Thoracic aorta (tissue), 2 donors: Measurements from ENCODE around the gene TTN. TPM values are rescaled to one million over a fixed set of nuclear protein-coding genes. Genes with fewer than 3 reads are reported as not detected.

Experiments used
- ATAC-seq: fragments of 150-250 bp; one replicate; pipeline ENCODE4 v1.8.0; 2017; ENCODE audit warnings: low read depth; ENCODE audit not compliant: insufficient number of reproducible peaks, low FRiP score
- DNase-seq: peaks from one replicate; pipeline ENCODE4 v3.0.0-alpha.2; 2020; ENCODE audit warnings: low spot score
- H3K27ac ChIP-seq, 2 donors: fragments of 200-600 bp; sonication (generic); 1 replicate in 1 of 2; 2 replicates in 1 of 2; pipeline ENCODE4 v1.5.1; 2016; ENCODE audit warnings: mild to moderate bottlenecking in 2 of 2, moderate library complexity in 2 of 2
- H3K27me3 ChIP-seq: fragments of 200-600 bp; sonication (generic); replicated peaks from 2 replicates; pipeline ENCODE4 v1.6.0; 2016; ENCODE audit warnings: mild to moderate bottlenecking; ENCODE audit not compliant: insufficient read depth
- H3K36me3 ChIP-seq: fragments of 200-600 bp; sonication (generic); one replicate; pipeline ENCODE4 v1.5.1; 2016
- H3K4me1 ChIP-seq, 2 donors: fragments of 200-600 bp; sonication (generic); 1 replicate in 1 of 2; 2 replicates in 1 of 2; pipeline versions ENCODE4 v1.5.1 to v1.6.0; 2016; ENCODE audit warnings: low read depth in 2 of 2, mild to moderate bottlenecking in 1 of 2; ENCODE audit not compliant: control insufficient read depth in 1 of 2
- H3K4me3 ChIP-seq: fragments of 200-600 bp; sonication (generic); 2 replicates; pipeline ENCODE4 v1.5.1; 2016; ENCODE audit warnings: mild to moderate bottlenecking
- H3K9me3 ChIP-seq: fragments of 200-600 bp; sonication (generic); 2 replicates; pipeline ENCODE4 v1.5.1; 2016
- total RNA-seq, 2 donors: library from RNA; depleted of rRNA; stranded (reverse); fragments of >200 nt; gene quantifications; one replicate each; pipeline versions ENCODE4 v1.1.0 to v1.2.3, GENCODE V29; 2016
- TF ChIP-seq, protein P1 (sequence below): fragments of 200-600 bp; sonication (generic); IDR thresholded peaks from one replicate; pipeline ENCODE4 v1.5.1; 2019; ENCODE audit warnings: antibody characterized with exemption

TTN gene
- 10 to 100 TPM in 1 of 2 donors, 1 to 10 TPM in 1; 7.0 to 16.4 TPM for total RNA-seq

DNA sequence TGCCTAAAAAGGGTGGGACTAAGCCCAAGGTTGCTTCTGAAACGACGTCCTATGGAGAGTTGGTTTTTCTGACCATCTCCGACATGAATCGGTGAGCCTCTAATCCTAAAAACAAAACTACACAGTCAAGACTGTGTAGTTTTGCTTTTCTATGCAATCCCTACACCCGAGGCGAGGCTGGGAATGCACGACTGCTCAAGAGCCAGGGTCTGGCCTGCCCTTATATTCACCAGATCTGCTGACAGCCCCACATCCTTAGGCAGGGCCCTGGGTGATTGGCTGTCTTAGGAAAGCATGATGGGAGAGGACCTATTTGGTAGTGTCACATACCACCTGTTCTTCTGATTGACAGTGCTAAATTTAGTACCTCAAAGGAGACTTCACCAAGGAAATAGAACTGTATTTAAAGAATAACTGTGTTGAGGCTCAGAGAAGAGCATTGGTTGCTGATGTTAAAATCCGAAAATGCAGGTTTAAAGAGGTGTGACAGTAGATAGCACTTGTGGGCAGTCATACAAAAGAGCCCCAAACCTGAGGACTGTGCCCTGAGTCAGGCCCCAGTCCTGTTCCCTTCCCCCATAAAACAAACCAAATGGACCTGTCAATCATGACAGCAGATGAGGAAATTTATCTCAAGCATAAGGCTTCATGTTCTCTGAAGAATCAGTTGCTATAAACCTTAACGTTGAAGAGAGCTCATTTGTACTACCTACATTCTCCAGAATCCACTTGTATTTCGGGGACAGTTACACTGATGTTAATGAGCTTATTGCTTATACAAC is at the start of gene TTN:
TTN (minus strand) TSS at position 197 of the 782 bp plus-strand sequence. CDS start 2,781 bp downstream, outside the sequence.
- no peak within 1 kb of the TSS for H3K4me3 ChIP-seq
- TF ChIP-seq, protein P1, sequence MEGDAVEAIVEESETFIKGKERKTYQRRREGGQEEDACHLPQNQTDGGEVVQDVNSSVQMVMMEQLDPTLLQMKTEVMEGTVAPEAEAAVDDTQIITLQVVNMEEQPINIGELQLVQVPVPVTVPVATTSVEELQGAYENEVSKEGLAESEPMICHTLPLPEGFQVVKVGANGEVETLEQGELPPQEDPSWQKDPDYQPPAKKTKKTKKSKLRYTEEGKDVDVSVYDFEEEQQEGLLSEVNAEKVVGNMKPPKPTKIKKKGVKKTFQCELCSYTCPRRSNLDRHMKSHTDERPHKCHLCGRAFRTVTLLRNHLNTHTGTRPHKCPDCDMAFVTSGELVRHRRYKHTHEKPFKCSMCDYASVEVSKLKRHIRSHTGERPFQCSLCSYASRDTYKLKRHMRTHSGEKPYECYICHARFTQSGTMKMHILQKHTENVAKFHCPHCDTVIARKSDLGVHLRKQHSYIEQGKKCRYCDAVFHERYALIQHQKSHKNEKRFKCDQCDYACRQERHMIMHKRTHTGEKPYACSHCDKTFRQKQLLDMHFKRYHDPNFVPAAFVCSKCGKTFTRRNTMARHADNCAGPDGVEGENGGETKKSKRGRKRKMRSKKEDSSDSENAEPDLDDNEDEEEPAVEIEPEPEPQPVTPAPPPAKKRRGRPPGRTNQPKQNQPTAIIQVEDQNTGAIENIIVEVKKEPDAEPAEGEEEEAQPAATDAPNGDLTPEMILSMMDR: no peak
- H3K36me3 ChIP-seq: no peaks in the 10 kb centered on the region
- DNase-seq (no peak), ATAC-seq (no peak)
- H3K27me3 ChIP-seq: no peaks in the 10 kb centered on the region
- H3K9me3 ChIP-seq: no peaks in the 10 kb centered on the region
- H3K4me1 ChIP-seq: peaks cover 4 to 18% of the 10 kb centered on the region in 2 donors
- no peak within 1 kb of the TSS for H3K27ac ChIP-seq

DNA sequence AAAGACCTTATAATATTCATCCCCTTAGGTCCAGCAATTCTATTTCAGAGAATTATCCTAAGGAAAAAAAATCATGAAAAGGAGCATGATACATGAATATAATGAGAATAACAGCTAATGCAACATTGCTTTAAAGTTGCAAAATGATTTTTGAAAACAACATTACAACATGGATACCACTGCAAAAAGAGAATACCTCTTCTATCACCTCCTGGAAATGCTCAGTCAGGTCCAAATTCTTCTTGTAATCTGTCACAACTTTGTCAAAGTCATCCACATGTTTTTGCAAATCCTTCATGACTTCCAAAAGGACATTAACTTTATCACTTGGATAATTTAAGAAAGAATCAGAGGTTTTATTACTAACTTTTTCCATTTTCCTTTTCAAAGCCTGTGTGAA is 47.9 kb upstream of the TTN start:
- H3K27ac ChIP-seq: peak overlapping the region; percentile 10 to 44

DNA sequence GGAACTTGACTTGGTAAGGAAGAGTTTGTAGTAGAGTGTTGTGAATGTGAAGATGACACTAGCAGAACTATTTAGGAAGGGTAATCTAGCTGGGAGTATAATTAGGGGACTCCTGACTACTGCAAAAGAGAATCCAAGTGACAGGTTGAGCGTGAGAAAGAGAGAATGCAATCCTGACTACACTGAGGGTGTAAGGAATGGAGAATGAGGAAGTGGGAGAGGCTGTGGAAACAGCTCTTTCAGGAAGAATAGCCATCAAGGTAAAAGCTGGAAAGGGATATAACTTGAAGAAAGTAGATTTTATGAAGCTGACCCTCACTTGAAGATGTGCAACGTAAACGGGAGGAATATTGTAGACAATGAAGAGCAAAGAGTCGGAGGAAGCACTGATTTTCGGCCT is 41.1 kb upstream of the TTN start:
- Histone ChIP-seq H3K36me3 (no peaks in the 10 kb centered on the region), H3K9me3 (no peaks in the 10 kb centered on the region)
- no peak for DNase-seq

More for the DNA sequence above, 47.9 kb upstream of the TTN start:
- DNase-seq (no peak), ATAC-seq (no peak)
- H3K4me3 ChIP-seq: no peak overlapping the region
- no peaks in the 10 kb centered on the region for H3K27me3 ChIP-seq
- peaks cover 22 to 24% of the 10 kb centered on the region in 2 donors for H3K4me1 ChIP-seq
- no peaks in the 10 kb centered on the region for H3K36me3 ChIP-seq
- TF ChIP-seq, protein P1: no peak
- H3K9me3 ChIP-seq: no peaks in the 10 kb centered on the region

DNA sequence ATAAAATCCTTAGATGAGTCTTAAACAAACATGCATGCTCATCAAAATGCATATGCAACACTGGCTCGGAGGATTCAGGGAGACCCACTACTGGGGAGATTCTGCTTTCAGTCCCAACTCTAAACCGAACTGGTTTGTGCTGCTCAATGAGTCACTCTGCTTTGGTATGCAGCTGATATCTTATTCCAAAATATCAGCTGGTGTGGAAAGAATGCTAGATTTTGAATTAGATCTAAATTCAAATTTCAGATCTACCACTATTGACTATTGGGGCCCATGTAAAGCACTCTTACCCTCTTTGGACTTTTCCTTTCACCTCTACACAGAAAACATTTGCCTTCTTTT is 39.2 kb upstream of the TTN start:
- H3K27me3 ChIP-seq: no peaks in the 10 kb centered on the region
- H3K4me3 ChIP-seq: no peak overlapping the region
- peaks cover 32 to 35% of the 10 kb centered on the region in 2 donors for H3K4me1 ChIP-seq
- ATAC-seq (no peak), DNase-seq (no peak)
- no peak overlapping the region for H3K27ac ChIP-seq
- H3K9me3 ChIP-seq: no peaks in the 10 kb centered on the region
- TF ChIP-seq, protein P1: no peak
- no peaks in the 10 kb centered on the region for H3K36me3 ChIP-seq

More for the DNA sequence above, 41.1 kb upstream of the TTN start:
- no peak overlapping the region for H3K4me3 ChIP-seq
- TF ChIP-seq, protein P1: no peak
- H3K27me3 ChIP-seq: no peaks in the 10 kb centered on the region
- no peak for ATAC-seq
- H3K27ac ChIP-seq: no peak overlapping the region
- H3K4me1 ChIP-seq: peaks cover 32 to 35% of the 10 kb centered on the region in 2 donors

DNA sequence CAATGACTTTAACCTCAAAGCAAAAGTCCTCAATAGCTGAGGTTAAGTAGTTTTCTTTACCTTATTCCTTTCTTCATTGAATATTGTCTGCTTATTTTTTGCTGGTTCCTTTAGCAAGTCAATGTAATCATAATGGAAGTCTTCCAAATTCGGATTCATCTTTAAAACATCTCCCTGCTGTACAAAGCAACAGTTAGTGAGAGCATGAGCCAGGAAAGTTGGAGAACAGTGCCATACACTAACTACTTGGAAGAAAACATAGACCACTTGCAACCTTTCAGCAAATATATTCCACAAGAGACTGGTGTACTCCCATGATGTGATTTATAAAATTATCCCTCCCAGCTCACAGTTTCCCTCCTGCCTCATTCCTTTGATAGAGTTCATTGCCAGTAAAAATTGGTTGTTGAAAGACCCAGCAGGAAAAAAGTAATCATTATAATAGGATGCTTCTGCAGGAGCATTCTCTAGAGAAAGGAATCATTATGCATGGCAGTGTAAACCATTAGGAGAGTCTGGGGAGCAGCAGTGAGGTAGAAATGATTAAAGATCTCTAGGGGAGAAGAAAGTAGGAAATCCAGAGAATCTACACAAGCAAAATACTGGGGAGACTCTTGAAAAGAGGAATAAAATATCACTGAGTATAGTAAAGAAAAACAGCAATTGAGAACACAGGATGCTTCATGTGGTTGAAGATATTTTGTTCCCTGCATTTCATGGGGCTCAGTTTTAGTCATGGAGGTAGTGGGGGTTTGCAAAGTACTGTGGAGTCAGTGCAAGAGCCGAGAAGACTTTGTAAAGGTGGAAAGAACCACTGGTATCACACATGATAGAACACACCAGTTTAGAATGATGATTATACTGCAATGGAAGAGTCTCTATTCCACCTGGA is 38.6 kb upstream of the TTN start:
- no peaks in the 10 kb centered on the region for H3K36me3 ChIP-seq
- H3K9me3 ChIP-seq: no peaks in the 10 kb centered on the region
- no peak overlapping the region for H3K4me3 ChIP-seq
- H3K27ac ChIP-seq: peak overlapping the region; percentile 47 to 53
- TF ChIP-seq, protein P1: no peak
- ATAC-seq: no peak
- H3K4me1 ChIP-seq: peaks cover 32 to 35% of the 10 kb centered on the region in 2 donors
- DNase-seq: no peak
- no peaks in the 10 kb centered on the region for H3K27me3 ChIP-seq
